OCI-LY7 (cell line): ENCODE measurements around the gene SAYSD1.

Experiments used
- EZH2phosphoT487 ChIP-seq: fragments of 200-600 bp; sonication (generic); IDR thresholded peaks from 2 replicates; pipeline ENCODE4 v1.6.1; 2018; ENCODE audit warnings: low read depth, borderline replicate concordance, mild to moderate bottlenecking, mixed run types, antibody characterized with exemption, low read length, moderate library complexity, mixed read lengths
- TF ChIP-seq, protein P1 (sequence below): fragments of 200-600 bp; sonication (generic); conservative IDR thresholded peaks from 2 replicates; pipeline ENCODE4 v1.5.1; 2014; ENCODE audit warnings: mild to moderate bottlenecking, antibody characterized with exemption, low read length, moderate library complexity, mixed read lengths

DNA sequence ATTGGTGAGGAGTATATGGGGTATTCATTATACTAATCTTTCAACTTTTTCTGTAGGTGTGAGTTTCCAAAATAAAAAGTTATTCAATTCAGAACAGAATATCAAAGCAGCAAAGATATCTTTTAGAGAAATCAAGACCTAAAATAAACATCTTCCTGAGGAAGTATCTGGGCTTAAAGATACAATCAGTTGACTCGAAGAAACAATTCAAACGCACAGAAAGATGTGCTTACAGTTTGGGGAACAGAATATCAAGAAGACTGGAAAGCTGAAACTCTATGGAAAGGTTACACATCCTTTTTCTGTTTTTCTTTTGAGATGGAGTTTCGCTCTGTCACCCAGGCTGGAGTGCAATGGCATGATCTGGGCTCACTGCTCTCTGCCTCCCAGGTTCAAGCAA is 36.2 kb upstream of the SAYSD1 start:
- TF ChIP-seq, protein P1, sequence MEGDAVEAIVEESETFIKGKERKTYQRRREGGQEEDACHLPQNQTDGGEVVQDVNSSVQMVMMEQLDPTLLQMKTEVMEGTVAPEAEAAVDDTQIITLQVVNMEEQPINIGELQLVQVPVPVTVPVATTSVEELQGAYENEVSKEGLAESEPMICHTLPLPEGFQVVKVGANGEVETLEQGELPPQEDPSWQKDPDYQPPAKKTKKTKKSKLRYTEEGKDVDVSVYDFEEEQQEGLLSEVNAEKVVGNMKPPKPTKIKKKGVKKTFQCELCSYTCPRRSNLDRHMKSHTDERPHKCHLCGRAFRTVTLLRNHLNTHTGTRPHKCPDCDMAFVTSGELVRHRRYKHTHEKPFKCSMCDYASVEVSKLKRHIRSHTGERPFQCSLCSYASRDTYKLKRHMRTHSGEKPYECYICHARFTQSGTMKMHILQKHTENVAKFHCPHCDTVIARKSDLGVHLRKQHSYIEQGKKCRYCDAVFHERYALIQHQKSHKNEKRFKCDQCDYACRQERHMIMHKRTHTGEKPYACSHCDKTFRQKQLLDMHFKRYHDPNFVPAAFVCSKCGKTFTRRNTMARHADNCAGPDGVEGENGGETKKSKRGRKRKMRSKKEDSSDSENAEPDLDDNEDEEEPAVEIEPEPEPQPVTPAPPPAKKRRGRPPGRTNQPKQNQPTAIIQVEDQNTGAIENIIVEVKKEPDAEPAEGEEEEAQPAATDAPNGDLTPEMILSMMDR: no peak
- no peak for TF ChIP-seq EZH2phosphoT487
